Stimulated activated CD4-positive, alpha-beta T cell treated with anti-CD3 and anti-CD28 coated beads, TNF-alpha, amount 100 ng/mL, for 1 hour (primary cell): Measurements from ENCODE around the gene CCDC27.

ENCODE experiments used
- DNase-seq, 3 donors: peaks; one replicate each; pipeline ENCODE4 v3.0.0-alpha.2; 2020; ENCODE audit warnings: low read depth in 3 of 3, low spot score in 1 of 3

The CCDC27 gene

GRCh38 chr1:3717715-3718601, 34.3 kb upstream of the CCDC27 start:
- DNase-seq, result peak in 1 of 3 donors; percentile 15

DNA sequence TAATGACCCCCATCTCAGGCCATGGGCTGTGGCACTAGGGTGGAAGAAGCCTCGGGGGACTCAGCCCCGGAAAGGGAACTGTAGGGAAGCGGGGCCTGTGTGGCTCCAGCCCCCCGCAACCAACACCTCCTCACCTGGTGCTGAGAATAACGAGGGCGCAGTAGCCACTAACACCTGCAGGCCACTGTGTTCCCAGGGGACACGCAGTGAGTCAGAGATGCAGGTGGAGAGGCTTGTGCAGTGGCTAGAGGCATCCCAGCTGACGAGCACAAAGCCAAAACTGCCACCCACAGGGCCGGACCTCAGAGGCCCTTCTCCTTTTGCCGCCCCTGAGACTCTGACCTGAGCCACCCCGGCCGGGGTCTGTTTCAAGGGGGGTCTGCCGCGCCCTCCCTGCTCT, 33.5 kb upstream of the CCDC27 start:
- no peak for DNase-seq

DNA sequence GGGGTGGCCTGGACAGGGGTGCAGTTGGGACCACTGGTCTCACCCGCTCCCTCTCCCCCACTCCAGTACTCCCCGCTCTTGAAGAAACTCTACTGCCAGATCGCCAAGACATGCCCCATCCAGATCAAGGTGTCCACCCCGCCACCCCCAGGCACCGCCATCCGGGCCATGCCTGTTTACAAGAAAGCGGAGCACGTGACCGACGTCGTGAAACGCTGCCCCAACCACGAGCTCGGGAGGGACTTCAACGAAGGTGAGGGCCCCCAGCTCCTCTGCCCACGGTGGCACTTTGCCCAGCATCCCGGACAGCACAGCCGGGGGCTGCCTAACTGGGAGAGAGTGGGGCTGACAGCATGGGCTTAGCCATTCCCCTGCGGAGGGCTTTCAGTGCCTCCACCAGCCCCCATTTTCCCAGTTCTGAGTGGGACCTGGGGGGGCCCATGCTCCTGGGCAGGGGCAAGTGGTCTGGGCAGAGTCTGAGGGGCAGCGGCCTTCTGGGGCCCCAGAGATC, 30.2 kb upstream of the CCDC27 start:
- DNase-seq, result no peak

DNA sequence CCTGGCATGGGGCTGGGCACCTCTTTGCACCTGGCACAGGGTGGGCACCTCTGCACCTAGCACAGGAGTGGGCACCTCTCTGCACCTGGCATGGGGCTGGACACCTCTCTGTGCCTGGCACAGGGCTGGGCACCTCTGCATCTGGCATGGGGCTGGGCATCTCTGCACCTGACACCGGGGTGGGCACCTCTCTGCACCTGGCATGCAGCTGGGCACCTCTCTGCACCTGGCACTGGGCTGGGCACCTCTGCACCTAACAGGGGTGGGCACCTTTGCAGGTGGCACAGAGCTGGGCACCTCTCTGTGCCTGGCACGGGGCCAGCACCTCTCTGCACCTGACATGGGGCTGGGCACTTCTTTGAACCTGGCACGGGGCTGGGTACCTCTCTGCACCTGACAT, 29.4 kb upstream of the CCDC27 start:
- no peak for DNase-seq

DNA sequence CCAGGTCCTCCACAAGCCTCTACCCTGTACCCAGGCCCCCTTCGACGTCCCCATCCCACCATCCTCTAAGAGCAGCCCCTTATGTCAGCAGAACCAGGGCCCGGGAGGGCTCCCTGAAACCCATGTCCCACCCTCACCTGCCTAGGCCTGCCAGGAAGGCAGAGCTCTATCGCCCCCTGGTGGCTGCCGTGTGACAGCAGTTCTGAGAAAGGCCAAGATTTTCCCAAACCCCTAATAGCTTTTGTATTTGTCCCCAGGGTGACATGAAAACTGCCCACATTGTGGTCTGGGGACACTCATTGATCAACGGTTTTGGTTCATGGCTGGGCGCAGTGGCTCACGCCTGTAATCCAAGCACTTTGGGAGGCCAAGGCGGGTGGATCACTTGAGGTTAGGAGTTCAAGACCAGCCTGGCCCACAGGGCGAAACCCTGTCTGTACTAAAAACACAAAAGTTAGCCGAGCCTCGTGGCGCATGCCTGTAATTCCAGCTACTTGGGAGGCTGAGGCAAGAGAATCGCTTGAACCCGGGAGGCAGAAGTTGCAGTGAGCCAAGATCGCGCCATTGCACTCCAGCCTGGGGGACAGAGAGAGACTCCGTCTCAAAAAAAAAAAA, 27.7 kb upstream of the CCDC27 start:
- DNase-seq, result peak; percentile 49 to 78 (median 51)

DNA sequence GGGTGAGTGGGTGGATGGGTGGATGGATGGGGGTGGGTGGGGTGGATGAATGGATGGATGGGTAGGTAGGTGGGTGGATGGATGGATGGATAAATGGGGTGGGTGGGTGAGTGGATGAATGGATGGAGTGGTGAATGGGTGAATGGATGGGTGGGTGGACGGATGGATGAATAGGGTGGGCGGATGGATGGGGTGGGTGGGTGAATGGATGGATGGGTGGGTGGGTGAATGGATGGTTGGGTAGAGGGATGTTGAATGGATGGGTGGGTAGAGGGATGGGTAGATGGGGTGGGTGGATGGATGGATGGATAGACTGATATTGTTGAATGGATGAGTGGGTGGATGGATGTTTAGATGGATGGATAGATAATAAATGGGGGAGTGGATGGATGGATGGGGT, 26.9 kb upstream of the CCDC27 start:
- no peak for DNase-seq

DNA sequence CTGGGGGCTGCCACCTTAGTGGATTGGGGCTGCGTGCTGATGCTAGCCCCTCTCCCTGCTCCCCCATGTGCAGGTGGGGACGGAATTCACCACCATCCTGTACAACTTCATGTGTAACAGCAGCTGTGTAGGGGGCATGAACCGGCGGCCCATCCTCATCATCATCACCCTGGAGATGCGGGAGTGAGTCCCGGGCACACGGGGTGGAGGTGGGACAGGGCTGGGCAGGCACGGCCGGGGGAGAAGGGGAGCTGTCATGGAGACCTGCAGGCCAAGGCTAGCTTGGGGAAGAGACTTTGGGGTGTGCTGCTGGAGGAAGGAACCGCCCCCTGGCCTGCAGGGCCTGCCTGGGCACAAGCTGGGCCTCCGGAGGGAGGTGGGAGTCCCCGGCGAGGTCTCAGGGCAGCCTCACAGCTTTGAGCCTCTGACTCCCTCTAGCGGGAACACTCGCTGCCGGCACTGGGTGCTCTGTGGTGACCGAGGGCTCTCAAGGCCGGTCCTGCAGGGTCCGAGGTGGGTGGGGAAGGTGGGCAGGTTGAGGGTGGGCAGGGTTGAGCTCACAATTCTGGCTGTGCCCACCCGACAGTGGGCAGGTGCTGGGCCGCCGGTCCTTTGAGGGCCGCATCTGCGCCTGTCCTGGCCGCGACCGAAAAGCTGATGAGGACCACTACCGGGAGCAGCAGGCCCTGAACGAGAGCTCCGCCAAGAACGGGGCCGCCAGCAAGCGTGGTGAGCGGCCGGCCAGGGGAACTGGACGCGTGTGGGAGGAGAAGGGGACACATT, 25.0 kb upstream of the CCDC27 start:
- DNase-seq, result no peak

DNA sequence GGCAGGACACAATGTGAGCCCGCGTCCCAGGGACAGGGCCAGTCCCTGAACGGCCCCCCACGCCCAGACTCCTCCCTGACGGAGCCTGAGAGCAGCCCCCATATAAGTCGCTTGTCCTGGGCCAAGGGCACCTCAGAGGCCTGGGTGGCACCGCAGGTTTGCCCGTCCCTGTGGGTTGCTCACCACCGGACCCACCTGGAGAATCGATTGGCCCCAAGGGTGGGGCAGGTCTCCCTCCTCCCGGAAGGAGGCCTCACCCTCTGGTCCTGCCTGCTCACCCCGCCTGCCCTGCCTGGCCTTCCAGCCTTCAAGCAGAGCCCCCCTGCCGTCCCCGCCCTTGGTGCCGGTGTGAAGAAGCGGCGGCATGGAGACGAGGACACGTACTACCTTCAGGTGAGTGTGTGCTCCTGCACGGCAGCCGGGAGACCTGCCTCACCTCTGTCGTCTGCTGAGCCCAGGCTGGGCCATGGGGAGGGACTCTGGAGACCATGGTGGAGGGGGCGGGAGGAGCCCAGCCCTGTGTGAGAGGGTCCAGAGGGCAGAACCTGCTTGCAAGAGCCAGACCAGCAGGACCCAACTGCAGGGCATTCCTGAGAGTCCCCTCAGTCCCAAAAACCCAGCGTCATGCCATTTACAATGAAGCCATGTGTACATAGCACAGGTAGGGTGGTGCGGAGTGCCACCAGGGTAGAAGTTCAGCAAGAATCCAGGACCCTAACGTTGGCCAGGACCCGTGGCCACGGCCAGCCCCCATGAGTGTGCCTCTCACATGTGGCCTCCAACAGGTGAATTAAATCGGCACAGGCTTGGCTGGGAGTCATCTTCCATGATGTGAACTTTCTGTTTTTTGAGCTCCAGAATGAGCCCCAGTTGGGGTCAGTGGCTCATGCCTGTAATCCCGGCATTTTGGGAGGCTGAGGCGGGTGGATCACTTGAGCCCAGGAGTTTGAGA, 24.1 kb upstream of the CCDC27 start:
- no peak for DNase-seq

- no peak for DNase-seq
Observed at GRCh38 chr1:3729594-3730542, 22.4 kb upstream of the CCDC27 start.

DNA sequence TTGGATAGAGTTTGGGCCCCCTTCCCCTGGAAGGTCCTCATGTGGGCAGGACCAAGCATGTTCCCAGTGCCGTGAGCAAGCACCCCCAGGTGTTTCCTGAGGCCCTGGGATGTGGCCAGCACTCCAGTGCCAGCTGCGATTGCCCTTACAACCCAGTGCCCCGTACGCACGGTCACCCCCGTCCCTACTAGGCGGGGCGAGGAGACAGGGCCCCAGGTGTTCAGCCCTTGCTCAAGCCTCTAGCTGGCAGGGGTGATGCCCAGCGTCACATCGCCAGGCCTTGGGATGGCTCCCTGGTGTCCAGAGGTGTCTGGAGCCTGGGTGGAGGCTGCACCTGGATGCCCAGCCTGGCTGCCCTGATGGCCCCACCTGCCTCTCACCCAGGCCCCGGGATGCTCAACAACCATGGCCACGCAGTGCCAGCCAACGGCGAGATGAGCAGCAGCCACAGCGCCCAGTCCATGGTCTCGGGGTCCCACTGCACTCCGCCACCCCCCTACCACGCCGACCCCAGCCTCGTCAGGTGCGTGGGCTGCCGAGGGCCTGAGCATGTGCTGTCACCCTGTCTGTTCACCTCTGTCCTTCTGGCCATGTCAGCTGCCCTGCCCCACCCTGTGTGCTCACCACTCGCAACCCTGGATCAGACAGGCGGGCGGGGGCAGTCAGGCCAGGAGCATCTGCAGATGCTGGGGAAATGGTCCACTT, 21.6 kb upstream of the CCDC27 start:
- DNase-seq, result no peak

DNA sequence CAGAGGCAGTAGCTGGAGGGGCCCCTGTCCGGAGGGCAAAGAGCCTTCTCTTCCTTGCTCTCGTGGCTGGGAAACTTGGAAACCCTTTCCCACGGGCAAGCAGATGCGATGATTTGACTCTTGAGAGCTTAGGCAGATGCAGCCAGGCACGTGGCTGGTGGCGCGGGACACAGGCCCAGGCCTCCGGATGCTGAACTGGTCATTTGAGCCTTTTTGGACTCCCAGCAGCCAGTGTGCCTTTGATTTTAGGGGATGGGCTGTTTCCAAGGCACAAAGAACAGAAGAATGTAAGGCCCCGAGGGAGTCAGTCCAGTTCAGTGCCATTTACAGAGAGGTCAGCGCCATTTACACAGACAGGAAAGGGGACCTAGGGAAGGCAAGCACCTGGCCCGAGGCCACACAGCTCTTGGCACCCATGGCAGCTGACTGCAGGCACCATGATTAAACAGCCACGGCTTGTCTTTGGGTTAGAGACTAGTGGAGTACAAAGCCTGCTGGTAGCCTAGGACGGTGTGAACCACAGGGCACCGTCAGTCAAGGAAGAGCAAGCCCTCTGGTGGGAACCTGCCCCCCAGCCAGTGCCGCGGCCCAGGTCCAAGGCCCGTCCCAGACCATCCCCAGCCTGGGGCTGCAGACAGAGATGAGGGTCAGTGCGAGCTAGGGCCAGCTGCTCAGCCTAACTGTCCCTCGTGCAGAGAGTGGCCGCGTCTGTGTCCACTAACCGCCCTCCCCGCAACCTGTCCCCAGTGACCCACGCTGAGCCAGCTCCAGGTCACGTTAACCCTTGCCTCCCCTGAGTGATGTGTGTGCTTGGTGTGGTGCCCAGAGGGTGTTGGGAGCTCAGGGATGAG, 20.4 kb upstream of the CCDC27 start:
- DNase-seq, result no peak

GRCh38 chr1:3732434-3733093, 19.7 kb upstream of the CCDC27 start:
- DNase-seq, result no peak

DNA sequence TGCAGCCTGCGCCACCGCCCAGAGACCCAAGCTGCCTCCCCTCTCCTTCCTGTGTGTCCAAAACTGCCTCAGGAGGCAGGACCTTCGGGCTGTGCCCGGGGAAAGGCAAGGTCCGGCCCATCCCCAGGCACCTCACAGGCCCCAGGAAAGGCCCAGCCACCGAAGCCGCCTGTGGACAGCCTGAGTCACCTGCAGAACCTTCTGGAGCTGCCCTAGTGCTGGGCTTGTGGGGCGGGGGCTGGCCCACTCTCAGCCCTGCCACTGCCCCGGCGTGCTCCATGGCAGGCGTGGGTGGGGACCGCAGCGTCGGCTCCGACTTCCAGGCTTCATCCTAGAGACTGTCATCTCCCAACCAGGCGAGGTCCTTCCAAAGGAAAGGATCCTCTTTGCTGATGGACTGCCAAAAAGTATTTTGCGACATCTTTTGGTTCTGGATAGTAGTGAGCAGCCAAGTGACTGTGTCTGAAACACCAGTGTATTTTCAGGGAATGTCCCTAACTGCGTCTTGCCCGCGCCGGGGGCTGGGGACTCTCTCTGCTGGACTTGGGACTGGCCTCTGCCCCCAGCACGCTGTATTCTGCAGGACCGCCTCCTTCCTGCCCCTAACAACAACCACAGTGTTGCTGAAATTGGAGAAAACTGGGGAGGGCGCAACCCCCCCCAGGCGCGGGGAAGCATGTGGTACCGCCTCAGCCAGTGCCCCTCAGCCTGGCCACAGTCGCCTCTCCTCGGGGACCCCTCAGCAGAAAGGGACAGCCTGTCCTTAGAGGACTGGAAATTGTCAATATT, 19.0 kb upstream of the CCDC27 start:
- DNase-seq, result no peak

GRCh38 chr1:3733883-3734589, 18.2 kb upstream of the CCDC27 start:
- DNase-seq, result no peak

DNA sequence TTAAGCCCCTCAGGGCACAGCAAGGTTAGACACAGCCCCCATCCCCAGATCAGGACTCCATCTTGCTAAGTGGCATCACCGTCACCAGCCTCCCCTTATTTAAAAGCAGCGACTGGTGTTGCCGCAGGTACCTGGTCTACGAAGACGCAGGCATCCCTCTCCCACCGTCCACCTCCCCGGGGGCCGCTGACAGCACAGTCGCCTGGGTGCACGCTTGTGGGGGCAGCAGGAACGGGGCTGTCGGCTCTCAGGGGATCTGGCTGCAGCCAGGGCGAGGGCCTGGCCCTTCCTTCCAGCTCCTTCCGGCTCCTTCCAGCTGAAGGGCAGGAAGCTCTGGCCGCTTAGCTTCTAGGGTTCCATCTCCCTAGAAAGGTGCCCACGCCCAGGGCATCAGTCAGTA, 17.6 kb upstream of the CCDC27 start:
- no peak for DNase-seq
